NCI-H446 (cell line): Measurements from ENCODE around the gene ACOXL.

Source experiments
- DNase-seq, 2 experiments: peaks; one replicate each; lab custom pipeline; 2025; lab: John Stamatoyannopoulos, UW

ACOXL gene

GRCh38 chr2:111116011-111116746 is 383.8 kb downstream of the ACOXL start:
- DNase-seq, result no peak

GRCh38 chr2:111116843-111117597 is 384.6 kb downstream of the ACOXL start:
- peak; percentile 52 to 71 for DNase-seq

GRCh38 chr2:111117598-111118480 is 385.5 kb downstream of the ACOXL start:
- DNase-seq, result no peak

GRCh38 chr2:111118481-111118980 is 386.2 kb downstream of the ACOXL start:
- DNase-seq, result no peak

GRCh38 chr2:111118981-111119821 is 386.8 kb downstream of the ACOXL start:
- DNase-seq, result no peak

- no peak for DNase-seq
Observed at GRCh38 chr2:111119822-111120252, 387.5 kb downstream of the ACOXL start.

GRCh38 chr2:111120253-111121027 is 388.1 kb downstream of the ACOXL start, which contains the start of gene BCL2L11:
Gene BCL2L11, plus strand, starts transcription at chr2:111120914. Its CDS starts 2,832 bp downstream, at chr2:111123746.
- DNase-seq, result peak; percentile 52 to 90

- DNase-seq, result peak in 1 of 2 experiments; percentile 65
Observed at GRCh38 chr2:111121028-111121827, 388.9 kb downstream of the ACOXL start.

- DNase-seq, result peak; percentile 70 to 93
Observed at GRCh38 chr2:111121828-111122630, 389.7 kb downstream of the ACOXL start.

- peak in 1 of 2 experiments; percentile 16 for DNase-seq
Observed at GRCh38 chr2:111122631-111123421, 390.5 kb downstream of the ACOXL start.

- no peak for DNase-seq
Observed at GRCh38 chr2:111123751-111124150, 391.4 kb downstream of the ACOXL start.

- no peak for DNase-seq
Observed at GRCh38 chr2:111126581-111126980, 394.2 kb downstream of the ACOXL start.

- DNase-seq, result no peak
Observed at GRCh38 chr2:111127351-111127750, 395.0 kb downstream of the ACOXL start.

GRCh38 chr2:111128096-111128495 is 395.7 kb downstream of the ACOXL start:
- no peak for DNase-seq

- DNase-seq, result no peak
Observed at GRCh38 chr2:111133603-111134002, 401.2 kb downstream of the ACOXL start.

- DNase-seq, result no peak
Observed at GRCh38 chr2:111134055-111134454, 401.7 kb downstream of the ACOXL start.

- no peak for DNase-seq
Observed at GRCh38 chr2:111135237-111135909, 403.0 kb downstream of the ACOXL start.
